H7 (cell line): ENCODE results near the gene PCDHA12. TPM values are rescaled to one million over a fixed set of nuclear protein-coding genes. Genes with fewer than 3 reads are reported as not detected.
"Not testable (repeated sequence)": the region's sequence is repeated elsewhere in the genome, so short reads cannot be mapped to it uniquely, and the experiment has no call there.

Experiments used
- DNase-seq: peaks from one replicate; pipeline ENCODE4 v3.0.0; 2012
- H3K27me3 ChIP-seq: 2 replicates; pipeline ENCODE4 v1.6.0; 2011; ENCODE audit warnings: mild to moderate bottlenecking, low read length; ENCODE audit not compliant: control insufficient read depth, insufficient read depth
- H3K36me3 ChIP-seq: replicated peaks from 2 replicates; pipeline ENCODE4 v1.5.1; 2011; ENCODE audit warnings: low read length; ENCODE audit not compliant: control insufficient read depth, insufficient read depth
- H3K4me3 ChIP-seq: 2 replicates; pipeline ENCODE4 v1.5.1; 2011; ENCODE audit warnings: low read depth, mild to moderate bottlenecking, control low read depth, low read length, moderate library complexity; ENCODE audit not compliant: insufficient read depth
- total RNA-seq: library from RNA; depleted of rRNA; stranded (reverse); fragments of >200 nt; shearing (Covaris generic); gene quantifications from 2 replicates; pipeline ENCODE4 v1.2.3, GENCODE V29; 2014; rRNA removed

Gene PCDHA12
- 1.9 and 2.3 TPM in 2 replicates for total RNA-seq

- Histone ChIP-seq H3K36me3 (no peaks in the 10 kb centered on the region), H3K4me3 (peak within 1 kb of the TSS; percentile 55), H3K27me3 (no peaks in the 10 kb centered on the region)
- peak; percentile 76 for DNase-seq
Measured at GRCh38 chr5:140875085-140876065, at the start of gene PCDHA12. PCDHA12 (plus strand) TSS chr5:140875308; CDS start chr5:140875473, 165 bp downstream.

GRCh38 chr5:140827704-140828361 lies 47.3 kb upstream of the PCDHA12 start, which contains the start of gene PCDHA6:
PCDHA6 (plus strand) TSS chr5:140827960; CDS start chr5:140828092, 132 bp downstream.
- DNase-seq: no peak
- Histone ChIP-seq H3K4me3 (no peak within 1 kb of the TSS), H3K27me3 (no peaks in the 10 kb centered on the region), H3K36me3 (no peaks in the 10 kb centered on the region)

- no peak for DNase-seq
- H3K36me3 ChIP-seq: no peaks in the 10 kb centered on the region
- no peaks in the 10 kb centered on the region for H3K27me3 ChIP-seq
- no peak overlapping the region for H3K4me3 ChIP-seq
Measured at GRCh38 chr5:140828362-140828737, 46.8 kb upstream of the PCDHA12 start.

- not testable (repeated sequence) for H3K27me3 ChIP-seq, DNase-seq, H3K4me3 ChIP-seq, H3K36me3 ChIP-seq
Measured at GRCh38 chr5:140829511-140830501, 45.3 kb upstream of the PCDHA12 start.

- Histone ChIP-seq H3K27me3 (no peaks in the 10 kb centered on the region), H3K36me3 (no peaks in the 10 kb centered on the region), H3K4me3 (peak within 1 kb of the TSS; percentile 5; the same call in 1 of the 2 replicates)
- no peak for DNase-seq
Measured at GRCh38 chr5:140833993-140834392, 41.1 kb upstream of the PCDHA12 start, which contains the start of gene PCDHA7. PCDHA7 (plus strand) TSS chr5:140834269; CDS start chr5:140834384, 115 bp downstream.

GRCh38 chr5:140834439-140835008 lies 40.6 kb upstream of the PCDHA12 start:
- peak overlapping the region; percentile 5; the same call in 1 of the 2 replicates for H3K4me3 ChIP-seq
- not testable (repeated sequence) for DNase-seq

GRCh38 chr5:140835622-140836510 lies 39.2 kb upstream of the PCDHA12 start:
- no peaks in the 10 kb centered on the region for H3K27me3 ChIP-seq
- no peak for DNase-seq
- no peak overlapping the region for H3K4me3 ChIP-seq
- no peaks in the 10 kb centered on the region for H3K36me3 ChIP-seq

More at GRCh38 chr5:140834439-140835008, 40.6 kb upstream of the PCDHA12 start:
- H3K27me3 ChIP-seq, H3K36me3 ChIP-seq: not testable (repeated sequence)

- Histone ChIP-seq H3K27me3 (no peaks in the 10 kb centered on the region), H3K4me3 (no peak within 1 kb of the TSS; the same call in 1 of the 2 replicates), H3K36me3 (no peaks in the 10 kb centered on the region)
- DNase-seq: peak; percentile 78
Measured at GRCh38 chr5:140840978-140841962, 33.8 kb upstream of the PCDHA12 start, which contains the start of gene PCDHA8. PCDHA8 (plus strand) TSS chr5:140841187; CDS start chr5:140841322, 135 bp downstream.

GRCh38 chr5:140842798-140843733 lies 32.0 kb upstream of the PCDHA12 start:
- Histone ChIP-seq H3K4me3 (no peak overlapping the region), H3K27me3 (no peaks in the 10 kb centered on the region), H3K36me3 (no peaks in the 10 kb centered on the region)
- DNase-seq: no peak

GRCh38 chr5:140848139-140849102 lies 26.7 kb upstream of the PCDHA12 start, which contains the start of gene PCDHA9:
PCDHA9 (plus strand) TSS chr5:140848382; CDS start chr5:140848496, 114 bp downstream.
- H3K27me3 ChIP-seq, H3K36me3 ChIP-seq, DNase-seq: not testable (repeated sequence)
- H3K4me3 ChIP-seq: peak within 1 kb of the TSS; percentile 1; the same call in 1 of the 2 replicates
